ENCODE results near the gene SLC38A4.

- TF ChIP-seq CTCF (IDR thresholded peaks at IDR 0.05) (no peak), POLR2AphosphoS5 (IDR thresholded peaks at IDR 0.05) (no peak), POLR2A (IDR thresholded peaks at IDR 0.05; ENCODE audit: low read depth) (no peak), EP300 (IDR thresholded peaks at IDR 0.05) (no peak)
Measured at GRCh38 chr12:46815809-46816208, 10.0 kb downstream of the SLC38A4 start.
